SK-N-MC (cell line): ENCODE results near the gene ZNF132.
A peak's percentile ranks its signal among the peaks of the same experiment; 100 is the strongest.

ENCODE experiments used
- DNase-seq: peaks from one replicate; pipeline ENCODE4 v3.0.0-alpha.2; 2011; ENCODE audit warnings: low read depth, low spot score
- H3K27ac ChIP-seq: fragments of 200-600 bp; sonication (generic); 2 replicates; pipeline ENCODE4 v1.5.1; 2016; ENCODE audit warnings: mixed run types
- H3K36me3 ChIP-seq: fragments of 200-600 bp; sonication (generic); 2 replicates; pipeline ENCODE4 v1.6.1; 2017; ENCODE audit warnings: antibody characterized with exemption, low read length, mixed read lengths; ENCODE audit not compliant: insufficient read depth
- H3K4me3 ChIP-seq: fragments of 200-600 bp; sonication (generic); 2 replicates; pipeline ENCODE4 v1.5.1; 2016
- H3K9ac ChIP-seq: fragments of 200-600 bp; sonication (generic); 2 replicates; pipeline ENCODE4 v1.8.0; 2017; ENCODE audit warnings: mixed run types, mixed read lengths; ENCODE audit not compliant: insufficient read length
- H3K9me3 ChIP-seq: fragments of 200-600 bp; sonication (generic); 2 replicates; pipeline ENCODE4 v1.6.1; 2017; ENCODE audit warnings: low read depth, mild to moderate bottlenecking, antibody characterized with exemption, low read length, moderate library complexity, mixed read lengths
- EZH2 ChIP-seq: fragments of 200-600 bp; sonication (generic); IDR thresholded peaks from one replicate; pipeline ENCODE4 v1.6.1; 2017; ENCODE audit warnings: antibody characterized with exemption
- FOXP2 ChIP-seq: optimal IDR thresholded peaks from 2 replicates; pipeline ENCODE3; 2011; ENCODE audit warnings: mild to moderate bottlenecking, moderate library complexity; ENCODE audit not compliant: insufficient read depth; ENCODE audit errors: extremely low read length, control extremely low read depth
- POLR2AphosphoS5 ChIP-seq: IDR thresholded peaks from 2 replicates; pipeline ENCODE4 v1.6.1; 2012; ENCODE audit warnings: mild to moderate bottlenecking, low read depth, low read length, borderline replicate concordance

Gene ZNF132

DNA sequence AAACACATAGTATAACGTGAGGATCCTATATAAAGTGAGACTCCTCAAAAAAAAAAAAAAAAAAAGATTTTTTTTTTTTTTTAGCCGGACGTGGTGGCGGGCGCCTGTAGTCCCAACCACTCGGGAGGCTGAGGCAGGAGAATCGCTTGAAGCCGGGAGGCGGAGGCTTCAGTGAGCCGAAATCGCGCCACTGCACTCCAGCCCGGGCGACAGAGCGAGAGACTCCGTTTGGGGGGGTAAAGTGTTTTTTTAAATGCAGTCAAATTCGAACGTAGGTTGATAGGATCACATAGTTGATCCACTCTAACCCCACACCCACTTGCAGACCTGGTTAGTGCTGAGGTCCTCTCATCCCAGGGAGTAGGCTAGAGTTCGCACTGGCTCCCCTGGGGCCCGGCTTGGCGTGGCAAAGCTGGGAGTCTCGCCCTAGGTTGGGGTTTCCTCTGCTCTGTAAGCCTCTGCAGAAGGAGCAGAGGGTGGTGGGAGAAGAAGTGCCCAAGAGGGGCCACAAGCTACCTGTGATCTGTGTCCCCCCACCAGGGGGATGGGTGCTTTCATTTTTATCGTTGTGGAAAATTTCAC, 38.0 kb downstream of the ZNF132 start:
- Histone ChIP-seq H3K4me3 (peak overlapping the region; percentile 98), H3K27ac (peak overlapping the region; percentile 77), H3K36me3 (no peaks in the 10 kb centered on the region), H3K9me3 (no peaks in the 10 kb centered on the region), H3K9ac (peak overlapping the region; percentile 83)
- no peak for DNase-seq
- TF ChIP-seq POLR2AphosphoS5 (no peak), EZH2 (no peak), FOXP2 (no peak)

- peak; percentile 94 for DNase-seq
- no peaks in the 10 kb centered on the region for H3K36me3 ChIP-seq
- TF ChIP-seq EZH2 (no peak), FOXP2 (peak; percentile 87), POLR2AphosphoS5 (peak; percentile 96)
- H3K4me3 ChIP-seq: peak overlapping the region; percentile 98
- no peaks in the 10 kb centered on the region for H3K9me3 ChIP-seq
- H3K27ac ChIP-seq: peak overlapping the region; percentile 77; the same call in 1 of the 2 replicates
- peak overlapping the region; percentile 83 for H3K9ac ChIP-seq
These were observed 38.8 kb downstream of the ZNF132 start for GRCh38 chr19:58400916-58401839.

DNA sequence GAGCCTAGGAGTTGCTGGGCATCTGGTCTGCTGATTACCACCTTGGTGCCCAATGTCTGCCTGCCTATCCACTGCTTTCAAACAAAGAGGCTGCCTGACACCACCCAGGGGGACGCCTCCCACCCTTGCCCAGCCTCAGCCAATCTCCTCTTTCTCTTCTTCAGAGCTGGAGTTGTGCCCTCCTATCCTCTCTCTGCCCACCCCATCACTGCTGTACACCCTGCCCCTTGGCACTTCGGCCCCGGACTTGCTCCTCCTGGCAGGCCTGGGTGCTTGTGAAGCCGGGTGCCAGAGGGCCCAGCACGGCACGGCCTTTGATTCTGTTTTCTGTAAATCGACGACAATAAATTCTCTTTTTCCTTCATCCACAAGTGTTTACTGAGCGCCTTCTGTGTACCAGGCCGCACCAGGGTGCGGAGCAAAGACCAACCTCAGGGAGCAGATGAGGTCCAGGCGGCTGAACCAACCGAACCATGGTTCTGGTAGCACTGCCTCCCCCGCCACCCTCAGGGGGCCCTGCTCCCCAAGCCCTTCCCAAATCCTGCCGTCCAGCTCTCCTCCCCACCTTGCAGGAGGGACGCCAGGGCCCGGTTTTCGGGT, 39.5 kb downstream of the ZNF132 start:
- Histone ChIP-seq H3K4me3 (peak overlapping the region; percentile 68), H3K36me3 (no peaks in the 10 kb centered on the region; the same call in 1 of the 2 replicates), H3K9ac (no peak overlapping the region), H3K27ac (0 out of 2 replicates have a peak overlapping the region, but pooled peaks have one; percentile 19), H3K9me3 (no peaks in the 10 kb centered on the region)
- DNase-seq: no peak
- no peak for TF ChIP-seq FOXP2
- TF ChIP-seq EZH2: no peak
- TF ChIP-seq POLR2AphosphoS5: no peak

GRCh38 chr19:58399903-58400302, 40.0 kb downstream of the ZNF132 start:
- H3K9me3 ChIP-seq: no peaks in the 10 kb centered on the region
- H3K36me3 ChIP-seq: peaks cover 3% of the 10 kb centered on the region
- DNase-seq: no peak
- no peak overlapping the region for H3K27ac ChIP-seq
- H3K9ac ChIP-seq: no peak overlapping the region
- TF ChIP-seq POLR2AphosphoS5: no peak
- H3K4me3 ChIP-seq: no peak overlapping the region

GRCh38 chr19:58398545-58398944, 41.4 kb downstream of the ZNF132 start:
- DNase-seq: no peak
- Histone ChIP-seq H3K9me3 (no peaks in the 10 kb centered on the region), H3K4me3 (no peak overlapping the region), H3K36me3 (peaks cover 16% of the 10 kb centered on the region), H3K9ac (no peak overlapping the region), H3K27ac (no peak overlapping the region)
- no peak for TF ChIP-seq FOXP2
- TF ChIP-seq POLR2AphosphoS5: no peak
- no peak for TF ChIP-seq EZH2

DNA sequence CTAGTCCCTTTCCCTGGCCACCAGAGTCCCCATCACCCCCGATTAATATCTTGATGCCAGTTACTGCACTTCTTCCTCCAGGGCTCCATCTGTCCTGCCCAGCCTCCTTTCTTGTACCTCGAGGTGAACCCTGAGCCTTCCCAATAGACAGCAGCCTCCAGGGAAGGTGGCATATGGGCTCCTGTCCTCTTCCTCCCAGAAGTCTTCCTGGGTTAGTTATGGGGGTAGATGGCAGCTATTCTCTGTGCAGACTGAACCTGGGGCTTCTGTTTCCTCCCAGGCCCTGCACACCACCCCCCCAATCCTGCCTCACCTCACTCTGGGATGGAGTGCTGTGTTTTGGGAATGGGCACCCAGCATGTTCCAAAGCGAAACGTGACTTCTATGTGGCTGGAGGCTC, 41.9 kb downstream of the ZNF132 start:
- Histone ChIP-seq H3K9ac (no peak overlapping the region), H3K36me3 (peaks cover 21% of the 10 kb centered on the region), H3K27ac (no peak overlapping the region), H3K9me3 (no peaks in the 10 kb centered on the region), H3K4me3 (no peak overlapping the region)
- DNase-seq: no peak
- no peak for TF ChIP-seq FOXP2
- no peak for TF ChIP-seq EZH2
- no peak for TF ChIP-seq POLR2AphosphoS5

GRCh38 chr19:58397533-58398037, 42.4 kb downstream of the ZNF132 start:
- H3K9ac ChIP-seq: no peak overlapping the region

DNA sequence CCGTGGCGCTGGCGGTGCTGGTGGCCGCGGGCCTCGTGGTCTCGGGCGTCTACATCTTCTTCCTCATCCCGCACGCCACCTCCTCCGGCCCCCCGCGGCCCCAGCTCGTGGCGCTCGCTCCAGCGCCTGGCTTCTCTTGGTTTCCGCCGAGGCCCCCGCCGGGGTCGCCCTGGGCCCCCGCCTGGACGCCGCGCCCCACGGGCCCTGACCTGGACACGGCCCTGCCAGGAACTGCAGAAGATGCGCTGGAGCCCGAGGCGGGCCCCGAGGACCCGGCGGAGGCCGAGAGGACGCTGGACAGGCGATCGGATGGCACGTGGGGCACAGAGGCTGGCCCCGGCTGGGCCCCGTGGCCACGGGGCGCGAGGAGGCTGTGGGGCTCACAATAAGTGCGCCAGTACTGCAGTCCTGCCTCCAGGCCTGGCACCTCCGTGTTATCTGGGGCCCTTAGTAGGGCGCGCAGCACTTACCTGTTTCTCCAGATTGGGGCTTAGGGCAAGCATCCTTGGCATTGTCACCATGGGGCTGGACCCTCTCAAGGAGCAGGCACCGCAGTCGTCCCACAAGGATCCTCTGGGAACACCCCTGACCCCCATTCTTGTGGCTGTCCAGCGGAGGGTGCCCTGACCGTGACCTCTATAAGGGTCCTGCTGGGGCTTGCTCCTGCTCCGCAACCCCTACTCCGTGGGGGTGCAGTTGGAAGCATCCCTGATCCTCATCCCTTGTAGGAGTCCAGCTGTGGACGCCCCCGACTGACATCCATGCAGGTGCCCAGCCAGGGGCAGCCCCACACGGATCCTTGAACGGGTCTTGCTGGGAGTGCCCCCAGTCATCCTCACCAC, 43.0 kb downstream of the ZNF132 start:
- Histone ChIP-seq H3K27ac (no peak overlapping the region), H3K4me3 (no peak overlapping the region), H3K9ac (no peak overlapping the region), H3K36me3 (peaks cover 33% of the 10 kb centered on the region), H3K9me3 (no peaks in the 10 kb centered on the region)
- DNase-seq: no peak
- TF ChIP-seq POLR2AphosphoS5 (no peak), EZH2 (no peak)

More at GRCh38 chr19:58397533-58398037, 42.4 kb downstream of the ZNF132 start:
- no peak for DNase-seq
- H3K9me3 ChIP-seq: no peaks in the 10 kb centered on the region
- no peak overlapping the region for H3K27ac ChIP-seq
- H3K36me3 ChIP-seq: peaks cover 26% of the 10 kb centered on the region
- H3K4me3 ChIP-seq: no peak overlapping the region
- TF ChIP-seq POLR2AphosphoS5 (no peak), EZH2 (no peak), FOXP2 (no peak)
